Measurements from ENCODE around the gene NUP85. TPM values are rescaled to one million over a fixed set of nuclear protein-coding genes. Genes with fewer than 3 reads are reported as not detected.
A peak's percentile ranks its signal among the peaks of the same experiment; 100 is the strongest.

Gene NUP85
- total RNA-seq, 2 experiments from 2014 or later, result 129 to 219 TPM

- Histone ChIP-seq H3K36me3 (ENCODE audit: insufficient read depth, low read length) (peaks cover 94% of the 10 kb centered on the region), H3K9me2 (ENCODE audit: insufficient read depth, low read length) (no peaks in the 10 kb centered on the region), H3K79me2 (ENCODE audit: insufficient read depth, low read depth, low read length) (peaks cover 6% of the 10 kb centered on the region; the same call in 1 of the 2 replicates), H3K27ac (ENCODE audit: low read depth, low read length, poor library complexity, severe bottlenecking) (peak overlapping the region; percentile 75), H4K20me1 (ENCODE audit: insufficient read depth, low read length) (no peaks in the 10 kb centered on the region), H3K4me3 (ENCODE audit: low read depth, low read length, poor library complexity, severe bottlenecking) (no peak overlapping the region), H3K4me2 (ENCODE audit: low read length) (no peak overlapping the region), H3K9me3 (ENCODE audit: low read length) (no peaks in the 10 kb centered on the region), H3K4me1 (ENCODE audit: insufficient read depth, low read length, poor library complexity, severe bottlenecking) (peaks cover 57% of the 10 kb centered on the region), H2AFZ (ENCODE audit: low read length) (no peak overlapping the region)
- no TSS peak for BruUV-seq (replicated peaks)
- peak; percentile 53 for DNase-seq (ENCODE audit: low spot score)
- ChIA-PET CTCF (ENCODE audit: unreplicated experiment) (interaction anchor here (0.6 to 0.9 kb wide), 2 partner anchors 18 to 185 kb away, joined by 3 to 4 read pairs; no protein-coding TSS in a partner anchor), POLR2A (interaction anchor here (0.6 to 1.7 kb wide), 3 partner anchors 18 to 34 kb away, joined by 5 to 9 read pairs (median 5); partner anchors contain the start of genes GGA3 and MRPS7)
- TF ChIP-seq, protein P1, sequence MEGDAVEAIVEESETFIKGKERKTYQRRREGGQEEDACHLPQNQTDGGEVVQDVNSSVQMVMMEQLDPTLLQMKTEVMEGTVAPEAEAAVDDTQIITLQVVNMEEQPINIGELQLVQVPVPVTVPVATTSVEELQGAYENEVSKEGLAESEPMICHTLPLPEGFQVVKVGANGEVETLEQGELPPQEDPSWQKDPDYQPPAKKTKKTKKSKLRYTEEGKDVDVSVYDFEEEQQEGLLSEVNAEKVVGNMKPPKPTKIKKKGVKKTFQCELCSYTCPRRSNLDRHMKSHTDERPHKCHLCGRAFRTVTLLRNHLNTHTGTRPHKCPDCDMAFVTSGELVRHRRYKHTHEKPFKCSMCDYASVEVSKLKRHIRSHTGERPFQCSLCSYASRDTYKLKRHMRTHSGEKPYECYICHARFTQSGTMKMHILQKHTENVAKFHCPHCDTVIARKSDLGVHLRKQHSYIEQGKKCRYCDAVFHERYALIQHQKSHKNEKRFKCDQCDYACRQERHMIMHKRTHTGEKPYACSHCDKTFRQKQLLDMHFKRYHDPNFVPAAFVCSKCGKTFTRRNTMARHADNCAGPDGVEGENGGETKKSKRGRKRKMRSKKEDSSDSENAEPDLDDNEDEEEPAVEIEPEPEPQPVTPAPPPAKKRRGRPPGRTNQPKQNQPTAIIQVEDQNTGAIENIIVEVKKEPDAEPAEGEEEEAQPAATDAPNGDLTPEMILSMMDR (conservative IDR thresholded peaks at IDR 0.05; ENCODE audit: low read length), result no peak; the same call in 1 of the 2 replicates
- no peak for TF ChIP-seq EZH2phosphoT487 (IDR thresholded peaks at IDR 0.05; ENCODE audit: borderline replicate concordance, low read depth, low read length)
- intact Hi-C loops (cut with micrococcal nuclease; ENCODE audit: unreplicated experiment), result loop anchor here (5.0 kb wide), 1 partner anchor 35 kb away; the partner anchor contains the start of gene NUP85
Measured at GRCh38 chr17:75242461-75243042, 37.1 kb downstream of the NUP85 start.

GRCh38 chr17:75244133-75244866, 38.8 kb downstream of the NUP85 start:
- ChIA-PET POLR2A (interaction anchor here (0.6 to 1.6 kb wide), 5 partner anchors 16 to 72 kb away, joined by 3 to 13 read pairs (median 5); partner anchors contain the start of genes MRPS7 and NUP85), CTCF (ENCODE audit: unreplicated experiment) (interaction anchor here (0.9 to 1.6 kb wide), 2 partner anchors 16 to 25 kb away, joined by 3 to 6 read pairs; no protein-coding TSS in a partner anchor)
- Histone ChIP-seq H3K27ac (ENCODE audit: low read depth, low read length, poor library complexity, severe bottlenecking) (peak overlapping the region; percentile 75), H3K4me2 (ENCODE audit: low read length) (peak overlapping the region; percentile 70), H3K9me2 (ENCODE audit: insufficient read depth, low read length) (no peaks in the 10 kb centered on the region), H3K79me2 (ENCODE audit: insufficient read depth, low read depth, low read length) (peaks cover 13% of the 10 kb centered on the region), H3K4me3 (ENCODE audit: low read depth, low read length, poor library complexity, severe bottlenecking) (peak overlapping the region; percentile 38), H3K36me3 (ENCODE audit: insufficient read depth, low read length) (peaks cover 84% of the 10 kb centered on the region), H2AFZ (ENCODE audit: low read length) (peak overlapping the region; percentile 1; the same call in 1 of the 2 replicates), H3K9me3 (ENCODE audit: low read length) (no peaks in the 10 kb centered on the region), H4K20me1 (ENCODE audit: insufficient read depth, low read length) (no peaks in the 10 kb centered on the region), H3K4me1 (ENCODE audit: insufficient read depth, low read length, poor library complexity, severe bottlenecking) (peaks cover 58% of the 10 kb centered on the region)
- TF ChIP-seq EZH2phosphoT487 (IDR thresholded peaks at IDR 0.05; ENCODE audit: borderline replicate concordance, low read depth, low read length), result no peak
- TF ChIP-seq, protein P1 (conservative IDR thresholded peaks at IDR 0.05; ENCODE audit: low read length), result no peak
- intact Hi-C loops (cut with micrococcal nuclease; ENCODE audit: unreplicated experiment), result loop anchor here (1.0 to 5.0 kb wide), 2 partner anchors 37 to 168 kb away; partner anchors contain the start of gene NUP85
- DNase-seq (ENCODE audit: low spot score), result peak; percentile 94
- BruUV-seq (replicated peaks), result no TSS peak
